ENCODE data around the gene SPECC1.
"Not testable (repeated sequence)": the region's sequence is repeated elsewhere in the genome, so short reads cannot be mapped to it uniquely, and the experiment has no call there.

SPECC1 gene

DNA sequence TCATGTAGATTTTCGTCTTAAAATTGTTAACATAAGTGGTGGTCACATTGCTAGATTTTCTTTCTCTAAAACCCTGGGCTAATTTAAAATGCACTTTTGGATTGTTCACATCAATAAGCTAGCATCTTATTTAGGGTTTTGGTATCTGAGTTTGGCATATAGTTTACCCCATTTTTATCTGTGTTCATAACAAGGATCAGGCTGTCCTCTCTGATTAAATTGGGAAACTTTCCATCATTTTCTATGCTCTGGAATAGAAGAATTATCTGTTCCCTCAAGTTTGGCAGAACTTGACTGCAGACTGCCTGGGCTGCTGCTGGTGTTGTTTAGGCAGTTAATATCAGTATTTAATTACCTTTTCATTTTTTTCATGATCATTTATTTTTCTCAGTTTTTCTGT is 1.8 kb downstream of the SPECC1 start:
- H3K4me1 ChIP-seq (ENCODE audit: control insufficient read depth in 5 of 5, insufficient read depth in 5 of 5, low read length in 5 of 5): peaks cover 0 to 27% (median 22%) of the 10 kb centered on the region in 5 donors
- H3K9ac ChIP-seq (ENCODE audit: low read length in 5 of 5): no peak overlapping the region
- H3K27me3 ChIP-seq (ENCODE audit: control insufficient read depth in 5 of 5, insufficient read depth in 4 of 5, low read length in 5 of 5): no peaks in the 10 kb centered on the region
- no peaks in the 10 kb centered on the region for H3K36me3 ChIP-seq (ENCODE audit: control insufficient read depth in 5 of 5, insufficient read depth in 5 of 5, low read length in 5 of 5)
- H3K4me3 ChIP-seq (ENCODE audit: low read depth in 1 of 5, low read length in 5 of 5): no peak overlapping the region
- no peaks in the 10 kb centered on the region for H3K9me3 ChIP-seq (ENCODE audit: control insufficient read depth in 5 of 5, low read length in 5 of 5)
- peak overlapping the region; percentile 48 for H3K27ac ChIP-seq (ENCODE audit: low read depth, low read length)

GRCh38 chr17:20012017-20012536 is 2.9 kb downstream of the SPECC1 start:
- H3K4me1 ChIP-seq (ENCODE audit: control insufficient read depth in 5 of 5, insufficient read depth in 5 of 5, low read length in 5 of 5): peaks cover 0 to 27% (median 22%) of the 10 kb centered on the region in 5 donors
- H3K36me3 ChIP-seq (ENCODE audit: control insufficient read depth in 5 of 5, insufficient read depth in 5 of 5, low read length in 5 of 5): no peaks in the 10 kb centered on the region
- H3K4me3 ChIP-seq (ENCODE audit: low read depth in 1 of 5, low read length in 5 of 5): no peak overlapping the region
- no peaks in the 10 kb centered on the region for H3K9me3 ChIP-seq (ENCODE audit: control insufficient read depth in 5 of 5, low read length in 5 of 5)
- H3K27ac ChIP-seq (ENCODE audit: low read depth, low read length): no peak overlapping the region
- no peaks in the 10 kb centered on the region for H3K27me3 ChIP-seq (ENCODE audit: control insufficient read depth in 5 of 5, insufficient read depth in 4 of 5, low read length in 5 of 5)
- peak overlapping the region in 1 of 5 donors; percentile 21 for H3K9ac ChIP-seq (ENCODE audit: low read length in 5 of 5)

- H3K9me3 ChIP-seq (ENCODE audit: control insufficient read depth in 5 of 5, low read length in 5 of 5); H3K36me3 ChIP-seq (ENCODE audit: control insufficient read depth in 5 of 5, insufficient read depth in 5 of 5, low read length in 5 of 5); H3K4me3 ChIP-seq (ENCODE audit: low read depth in 1 of 5, low read length in 5 of 5); H3K4me1 ChIP-seq (ENCODE audit: control insufficient read depth in 5 of 5, insufficient read depth in 5 of 5, low read length in 5 of 5); H3K9ac ChIP-seq (ENCODE audit: low read length in 5 of 5); H3K27me3 ChIP-seq (ENCODE audit: control insufficient read depth in 5 of 5, insufficient read depth in 4 of 5, low read length in 5 of 5); H3K27ac ChIP-seq (ENCODE audit: low read depth, low read length): not testable (repeated sequence)
Measured at GRCh38 chr17:20016475-20016992, 7.4 kb downstream of the SPECC1 start.

GRCh38 chr17:20022701-20023100 is 13.5 kb downstream of the SPECC1 start:
- Histone ChIP-seq H3K9ac (ENCODE audit: low read length in 5 of 5) (no peak overlapping the region), H3K27ac (ENCODE audit: low read depth, low read length) (no peak overlapping the region), H3K27me3 (ENCODE audit: control insufficient read depth in 5 of 5, insufficient read depth in 4 of 5, low read length in 5 of 5) (no peaks in the 10 kb centered on the region), H3K4me1 (ENCODE audit: control insufficient read depth in 5 of 5, insufficient read depth in 5 of 5, low read length in 5 of 5) (no peaks in the 10 kb centered on the region), H3K9me3 (ENCODE audit: control insufficient read depth in 5 of 5, low read length in 5 of 5) (no peaks in the 10 kb centered on the region), H3K36me3 (ENCODE audit: control insufficient read depth in 5 of 5, insufficient read depth in 5 of 5, low read length in 5 of 5) (peaks cover 0 to 3% (median 0%) of the 10 kb centered on the region in 5 donors), H3K4me3 (ENCODE audit: low read depth in 1 of 5, low read length in 5 of 5) (no peak overlapping the region)

GRCh38 chr17:20026960-20027359 is 17.8 kb downstream of the SPECC1 start:
- Histone ChIP-seq H3K27ac (ENCODE audit: low read depth, low read length) (no peak overlapping the region), H3K9me3 (ENCODE audit: control insufficient read depth in 5 of 5, low read length in 5 of 5) (no peaks in the 10 kb centered on the region), H3K4me1 (ENCODE audit: control insufficient read depth in 5 of 5, insufficient read depth in 5 of 5, low read length in 5 of 5) (peaks cover 0 to 6% (median 0%) of the 10 kb centered on the region in 5 donors), H3K27me3 (ENCODE audit: control insufficient read depth in 5 of 5, insufficient read depth in 4 of 5, low read length in 5 of 5) (no peaks in the 10 kb centered on the region), H3K36me3 (ENCODE audit: control insufficient read depth in 5 of 5, insufficient read depth in 5 of 5, low read length in 5 of 5) (no peaks in the 10 kb centered on the region), H3K9ac (ENCODE audit: low read length in 5 of 5) (no peak overlapping the region), H3K4me3 (ENCODE audit: low read depth in 1 of 5, low read length in 5 of 5) (no peak overlapping the region)

- Histone ChIP-seq H3K27ac (ENCODE audit: low read depth, low read length) (no peak overlapping the region), H3K9me3 (ENCODE audit: control insufficient read depth in 5 of 5, low read length in 5 of 5) (no peaks in the 10 kb centered on the region), H3K9ac (ENCODE audit: low read length in 5 of 5) (no peak overlapping the region), H3K27me3 (ENCODE audit: control insufficient read depth in 5 of 5, insufficient read depth in 4 of 5, low read length in 5 of 5) (no peaks in the 10 kb centered on the region), H3K4me3 (ENCODE audit: low read depth in 1 of 5, low read length in 5 of 5) (no peak overlapping the region), H3K4me1 (ENCODE audit: control insufficient read depth in 5 of 5, insufficient read depth in 5 of 5, low read length in 5 of 5) (peaks cover 0 to 6% (median 0%) of the 10 kb centered on the region in 5 donors), H3K36me3 (ENCODE audit: control insufficient read depth in 5 of 5, insufficient read depth in 5 of 5, low read length in 5 of 5) (no peaks in the 10 kb centered on the region)
Measured at GRCh38 chr17:20028443-20028842, 19.3 kb downstream of the SPECC1 start.

- Histone ChIP-seq H3K4me3 (ENCODE audit: low read depth in 1 of 5, low read length in 5 of 5) (no peak overlapping the region), H3K27ac (ENCODE audit: low read depth, low read length) (no peak overlapping the region), H3K9me3 (ENCODE audit: control insufficient read depth in 5 of 5, low read length in 5 of 5) (no peaks in the 10 kb centered on the region), H3K9ac (ENCODE audit: low read length in 5 of 5) (no peak overlapping the region), H3K36me3 (ENCODE audit: control insufficient read depth in 5 of 5, insufficient read depth in 5 of 5, low read length in 5 of 5) (no peaks in the 10 kb centered on the region), H3K27me3 (ENCODE audit: control insufficient read depth in 5 of 5, insufficient read depth in 4 of 5, low read length in 5 of 5) (no peaks in the 10 kb centered on the region), H3K4me1 (ENCODE audit: control insufficient read depth in 5 of 5, insufficient read depth in 5 of 5, low read length in 5 of 5) (peaks cover 0 to 6% (median 0%) of the 10 kb centered on the region in 5 donors)
Measured at GRCh38 chr17:20032636-20033035, 23.5 kb downstream of the SPECC1 start.

DNA sequence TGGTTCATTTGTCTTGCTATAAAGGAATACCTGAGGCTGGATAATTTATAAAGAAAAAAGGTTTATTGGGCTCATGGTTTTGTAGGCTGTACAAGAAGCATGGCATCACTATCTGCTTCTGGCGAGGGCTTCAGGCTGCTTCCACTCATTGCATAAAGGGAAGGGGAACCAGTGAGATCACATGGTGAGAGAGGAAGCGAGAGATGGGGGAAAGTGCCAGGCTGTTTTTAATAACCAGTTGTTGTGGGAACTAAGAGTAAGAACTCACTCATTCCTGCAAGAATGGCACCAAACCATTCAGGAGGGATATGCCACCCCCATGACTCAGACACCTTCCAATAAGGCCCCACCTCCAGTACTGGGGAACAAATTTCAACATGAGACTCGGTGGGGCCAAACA is 24.3 kb downstream of the SPECC1 start:
- Histone ChIP-seq H3K9ac (ENCODE audit: low read length in 5 of 5) (no peak overlapping the region), H3K4me1 (ENCODE audit: control insufficient read depth in 5 of 5, insufficient read depth in 5 of 5, low read length in 5 of 5) (peaks cover 0 to 2% (median 0%) of the 10 kb centered on the region in 5 donors), H3K27ac (ENCODE audit: low read depth, low read length) (no peak overlapping the region), H3K9me3 (ENCODE audit: control insufficient read depth in 5 of 5, low read length in 5 of 5) (no peaks in the 10 kb centered on the region), H3K36me3 (ENCODE audit: control insufficient read depth in 5 of 5, insufficient read depth in 5 of 5, low read length in 5 of 5) (no peaks in the 10 kb centered on the region), H3K4me3 (ENCODE audit: low read depth in 1 of 5, low read length in 5 of 5) (no peak overlapping the region), H3K27me3 (ENCODE audit: control insufficient read depth in 5 of 5, insufficient read depth in 4 of 5, low read length in 5 of 5) (no peaks in the 10 kb centered on the region)

DNA sequence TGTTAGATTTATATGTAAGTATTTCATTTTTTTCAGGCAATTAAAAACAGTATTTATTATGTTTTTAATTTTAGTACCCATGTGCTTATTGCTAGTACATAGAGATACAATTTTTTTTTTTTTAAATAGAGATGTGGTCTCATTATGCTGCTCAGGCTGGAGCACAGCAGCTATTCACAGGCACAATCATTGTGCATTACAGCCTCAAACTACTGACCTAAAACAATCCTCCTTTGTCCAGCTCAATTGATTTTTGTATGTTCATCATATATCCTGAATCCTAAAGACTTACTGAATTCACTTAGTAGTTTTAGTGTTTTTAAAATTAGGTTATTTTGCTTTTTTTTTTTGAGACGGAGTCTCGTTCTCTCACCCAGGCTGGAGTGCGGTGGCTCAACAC is 26.3 kb downstream of the SPECC1 start:
- Histone ChIP-seq H3K36me3 (ENCODE audit: control insufficient read depth in 5 of 5, insufficient read depth in 5 of 5, low read length in 5 of 5) (no peaks in the 10 kb centered on the region), H3K27me3 (ENCODE audit: control insufficient read depth in 5 of 5, insufficient read depth in 4 of 5, low read length in 5 of 5) (no peaks in the 10 kb centered on the region), H3K4me3 (ENCODE audit: low read depth in 1 of 5, low read length in 5 of 5) (no peak overlapping the region), H3K4me1 (ENCODE audit: control insufficient read depth in 5 of 5, insufficient read depth in 5 of 5, low read length in 5 of 5) (no peaks in the 10 kb centered on the region), H3K27ac (ENCODE audit: low read depth, low read length) (no peak overlapping the region), H3K9ac (ENCODE audit: low read length in 5 of 5) (no peak overlapping the region), H3K9me3 (ENCODE audit: control insufficient read depth in 5 of 5, low read length in 5 of 5) (no peaks in the 10 kb centered on the region)

DNA sequence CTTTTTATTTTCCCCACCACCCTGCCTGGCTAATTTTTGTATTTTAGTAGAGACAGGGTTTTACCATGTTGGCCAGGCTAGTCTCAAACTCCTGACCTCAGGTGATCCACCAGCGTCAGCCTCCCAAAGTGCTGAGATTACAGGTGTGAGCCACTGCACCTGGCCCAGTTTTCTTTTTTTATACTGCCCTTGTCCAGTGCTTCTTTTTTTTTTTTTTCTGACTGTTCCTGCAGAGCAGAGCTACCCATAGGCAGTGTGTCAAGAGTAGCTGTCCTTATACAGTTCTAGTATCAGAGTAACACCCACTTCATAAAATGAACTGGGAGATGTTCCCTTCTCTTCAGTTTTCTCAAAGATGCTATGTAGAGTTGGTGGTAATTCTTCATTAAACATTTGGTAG is 28.1 kb downstream of the SPECC1 start:
- H3K9ac ChIP-seq (ENCODE audit: low read length in 5 of 5); H3K36me3 ChIP-seq (ENCODE audit: control insufficient read depth in 5 of 5, insufficient read depth in 5 of 5, low read length in 5 of 5); H3K4me1 ChIP-seq (ENCODE audit: control insufficient read depth in 5 of 5, insufficient read depth in 5 of 5, low read length in 5 of 5); H3K27me3 ChIP-seq (ENCODE audit: control insufficient read depth in 5 of 5, insufficient read depth in 4 of 5, low read length in 5 of 5); H3K27ac ChIP-seq (ENCODE audit: low read depth, low read length); H3K9me3 ChIP-seq (ENCODE audit: control insufficient read depth in 5 of 5, low read length in 5 of 5); H3K4me3 ChIP-seq (ENCODE audit: low read depth in 1 of 5, low read length in 5 of 5): not testable (repeated sequence)

All from subcutaneous abdominal adipose tissue (tissue), 5 donors.